CD14-positive monocyte (primary cell): ENCODE measurements around the gene LRRTM4. TPM values are rescaled to one million over a fixed set of nuclear protein-coding genes. Genes with fewer than 3 reads are reported as not detected.

Source experiments
- DNase-seq, 3 donors: peaks; one replicate each; pipeline ENCODE4 v3.0.0-alpha.2; 2011 to 2022
- H2AFZ ChIP-seq: 2 replicates; pipeline ENCODE4 v1.6.0; 2012; ENCODE audit warnings: mild to moderate bottlenecking, low read depth, low read length, inconsistent platforms; ENCODE audit not compliant: insufficient read depth, poor library complexity, severe bottlenecking
- H3K27ac ChIP-seq, 2 donors: 1 replicate in 1 of 2; 2 replicates in 1 of 2; pipeline ENCODE4 v1.5.1; 2012 to 2013; ENCODE audit warnings: low read length in 2 of 2, control low read depth in 1 of 2, inconsistent platforms in 1 of 2, low read depth in 1 of 2, mild to moderate bottlenecking in 1 of 2
- H3K27me3 ChIP-seq, 2 donors: one replicate each; pipeline versions ENCODE4 v1.6.0 to v1.6.1; 2011 to 2013; ENCODE audit warnings: low read length in 2 of 2; ENCODE audit not compliant: control insufficient read depth in 2 of 2, insufficient read depth in 2 of 2
- H3K36me3 ChIP-seq, 2 donors: replicated peaks in 1 of 2; 1 replicate in 1 of 2; 2 replicates in 1 of 2; pipeline versions ENCODE4 v1.5.1 to v1.6.1; 2012 to 2013; ENCODE audit warnings: low read length in 2 of 2, control low read depth in 1 of 2, inconsistent platforms in 1 of 2, mild to moderate bottlenecking in 1 of 2; ENCODE audit not compliant: insufficient read depth in 2 of 2, control insufficient read depth in 1 of 2
- H3K4me1 ChIP-seq, 2 donors: 1 replicate in 1 of 2; 2 replicates in 1 of 2; pipeline versions ENCODE4 v1.5.1 to v1.6.1; 2012 to 2013; ENCODE audit warnings: low read length in 2 of 2, control low read depth in 1 of 2, inconsistent platforms in 1 of 2, mild to moderate bottlenecking in 1 of 2, moderate library complexity in 1 of 2; ENCODE audit not compliant: insufficient read depth in 2 of 2, control insufficient read depth in 1 of 2
- H3K4me2 ChIP-seq: replicated peaks from 2 replicates; pipeline ENCODE3; 2012; ENCODE audit warnings: low read length, moderate library complexity, mild to moderate bottlenecking; ENCODE audit not compliant: poor library complexity, severe bottlenecking; ENCODE audit errors: extremely low read depth
- H3K4me3 ChIP-seq, 3 experiments: fragments of 200-600 bp in 1 of 3; sonication (generic) in 1 of 3; replicated peaks in 1 of 3; 1 replicate in 2 of 3; 2 replicates in 1 of 3; pipeline ENCODE4 v1.5.1; 2011 to 2013; ENCODE audit warnings: low read length in 3 of 3, mild to moderate bottlenecking in 3 of 3, control low read depth in 2 of 3, low read depth in 2 of 3, inconsistent platforms in 1 of 3, moderate library complexity in 1 of 3
- H3K79me2 ChIP-seq: 2 replicates; pipeline ENCODE4 v1.6.0; 2012; ENCODE audit warnings: mild to moderate bottlenecking, control low read depth, inconsistent platforms, low read length, moderate library complexity; ENCODE audit not compliant: insufficient read depth
- H3K9ac ChIP-seq: 2 replicates; pipeline ENCODE4 v1.6.0; 2017; ENCODE audit warnings: low read length, mild to moderate bottlenecking; ENCODE audit not compliant: insufficient read depth, poor library complexity, severe bottlenecking
- H3K9me3 ChIP-seq, 2 donors: replicated peaks in 1 of 2; 1 replicate in 1 of 2; 2 replicates in 1 of 2; pipeline versions ENCODE4 v1.5.1 to v1.6.1; 2012 to 2013; ENCODE audit warnings: low read length in 2 of 2, control low read depth in 1 of 2; ENCODE audit not compliant: control insufficient read depth in 1 of 2, insufficient read depth in 1 of 2
- H4K20me1 ChIP-seq: 2 replicates; pipeline ENCODE4 v1.6.0; 2012; ENCODE audit warnings: mild to moderate bottlenecking, low read length, control low read depth, moderate library complexity; ENCODE audit not compliant: insufficient read depth
- H3K27ac Mint-ChIP-seq, 7 donors: one replicate each; pipeline ENCODE4 v1.8.0; 2020; ENCODE audit warnings: mild to moderate bottlenecking in 7 of 7, mixed read lengths in 7 of 7, moderate library complexity in 6 of 7, inconsistent platforms in 2 of 7
- H3K27me3 Mint-ChIP-seq, 3 donors: one replicate each; pipeline ENCODE4 v1.8.0; 2021 to 2022; ENCODE audit warnings: low read depth in 3 of 3, mild to moderate bottlenecking in 3 of 3, mixed read lengths in 3 of 3, moderate library complexity in 3 of 3, inconsistent platforms in 1 of 3
- H3K36me3 Mint-ChIP-seq, 2 donors: one replicate each; pipeline ENCODE4 v1.8.0; 2020; ENCODE audit warnings: mixed read lengths in 2 of 2, inconsistent platforms in 1 of 2, mild to moderate bottlenecking in 1 of 2
- H3K4me1 Mint-ChIP-seq: one replicate; pipeline ENCODE4 v1.8.0; 2020; ENCODE audit warnings: mild to moderate bottlenecking, mixed read lengths
- H3K4me3 Mint-ChIP-seq, 2 donors: one replicate each; pipeline ENCODE4 v1.8.0; 2020; ENCODE audit warnings: mild to moderate bottlenecking in 2 of 2, mixed read lengths in 2 of 2, moderate library complexity in 1 of 2
- H3K9me3 Mint-ChIP-seq, 7 donors: one replicate each; pipeline ENCODE4 v1.8.0; 2020 to 2022; ENCODE audit warnings: mixed read lengths in 7 of 7, mild to moderate bottlenecking in 6 of 7, moderate library complexity in 6 of 7, inconsistent platforms in 2 of 7
- CTCF ChIP-seq: fragments of 200-600 bp; IDR thresholded peaks from one replicate; pipeline ENCODE4 v1.8.0; 2022; ENCODE audit warnings: antibody characterized with exemption, mild to moderate bottlenecking
- WGBS: methylation state at CpG from one replicate; pipeline ENCODE4 v1.1.5; 2013; ENCODE audit warnings: missing lambda C conversion rate; ENCODE audit not compliant: insufficient coverage; 5-methylcytosine and 5-hydroxymethylcytosine counted together
- intact Hi-C, 2 donors: fragments of 100-400 bp; cut with micrococcal nuclease; formaldehyde crosslinking; loops; one replicate each; pipeline versions ENCODE4 v1.15.0 to v1.15.1; 2023
- polyA plus RNA-seq, 3 donors: library from polyadenylated mRNA; depleted of rRNA in 1 of 3; unstranded in 2 of 3; stranded (reverse) in 1 of 3; fragments of 300-500 nt in 2 of 3; fragments of >200 nt in 1 of 3; fragmentation: Illumina TruSeq in 2 of 3; gene quantifications; 1 replicate in 2 of 3; 2 replicates in 1 of 3; pipeline ENCODE4 v1.2.3, GENCODE V29; 2012 to 2021

LRRTM4 gene
- polyA plus RNA-seq, 3 donors, result not detected

- Histone ChIP-seq H3K9me3 (no peaks in the 10 kb centered on the region), H4K20me1 (no peaks in the 10 kb centered on the region), H3K27ac (no peak overlapping the region), H2AFZ (no peak overlapping the region), H3K9ac (no peak overlapping the region), H3K27me3 (no peaks in the 10 kb centered on the region), H3K4me1 (no peaks in the 10 kb centered on the region), H3K4me2 (no peak overlapping the region), H3K36me3 (no peaks in the 10 kb centered on the region), H3K79me2 (no peaks in the 10 kb centered on the region), H3K4me3 (no peak overlapping the region)
- intact Hi-C loops, result no loop called here
- peaks cover 0 to 2% (median 0%) of the 10 kb centered on the region in 7 donors for H3K9me3 Mint-ChIP-seq
- H3K4me3 Mint-ChIP-seq, result no peak overlapping the region
- no peaks in the 10 kb centered on the region for H3K27me3 Mint-ChIP-seq
- WGBS, result no CpG with 5 or more reads among the region's 3 CpGs
- no peak for DNase-seq
- H3K27ac Mint-ChIP-seq, result no peak overlapping the region
- H3K4me1 Mint-ChIP-seq, result no peaks in the 10 kb centered on the region
- no peaks in the 10 kb centered on the region for H3K36me3 Mint-ChIP-seq
- TF ChIP-seq CTCF, result no peak
Measured at GRCh38 chr2:77459840-77460239, 62.3 kb downstream of the LRRTM4 start.

- H3K36me3 ChIP-seq, result no peaks in the 10 kb centered on the region
- H3K9me3 Mint-ChIP-seq, result peaks cover 0 to 2% (median 0%) of the 10 kb centered on the region in 7 donors
- no peaks in the 10 kb centered on the region for H4K20me1 ChIP-seq
- intact Hi-C loops, result no loop called here
- H3K4me1 Mint-ChIP-seq, result no peaks in the 10 kb centered on the region
- no peak overlapping the region for H2AFZ ChIP-seq
- no peak overlapping the region for H3K9ac ChIP-seq
- no peaks in the 10 kb centered on the region for H3K4me1 ChIP-seq
- no peak overlapping the region for H3K4me3 Mint-ChIP-seq
- H3K9me3 ChIP-seq, result no peaks in the 10 kb centered on the region
- no peak for DNase-seq
- no peak for TF ChIP-seq CTCF
- H3K27ac Mint-ChIP-seq, result no peak overlapping the region
- no peak overlapping the region for H3K4me3 ChIP-seq
- no peaks in the 10 kb centered on the region for H3K27me3 Mint-ChIP-seq
- WGBS, result 55% methylated on average over 3 of the region's 3 CpGs
- no peak overlapping the region for H3K4me2 ChIP-seq
- H3K27me3 ChIP-seq, result no peaks in the 10 kb centered on the region
- no peaks in the 10 kb centered on the region for H3K79me2 ChIP-seq
- H3K36me3 Mint-ChIP-seq, result no peaks in the 10 kb centered on the region
- no peak overlapping the region for H3K27ac ChIP-seq
Measured at GRCh38 chr2:77458216-77458615, 64.0 kb downstream of the LRRTM4 start.
